Thymus (tissue), 11 donors: ENCODE results near the gene NUCKS1. TPM values are rescaled to one million over a fixed set of nuclear protein-coding genes. Genes with fewer than 3 reads are reported as not detected.

ENCODE experiments used
- DNase-seq, 9 donors: peaks; one replicate each; pipeline ENCODE4 v3.0.0-alpha.2; 2013; ENCODE audit warnings: low spot score in 9 of 9, low read depth in 6 of 9, missing footprints in 1 of 9
- H3K27ac ChIP-seq, 2 donors: one replicate each; pipeline ENCODE4 v1.5.1; 2013; ENCODE audit warnings: control low read depth in 1 of 2, low read depth in 1 of 2, low read length in 1 of 2, mild to moderate bottlenecking in 1 of 2, moderate library complexity in 1 of 2
- H3K27me3 ChIP-seq, 2 donors: one replicate each; pipeline ENCODE4 v1.5.1; 2013; ENCODE audit warnings: low read length in 1 of 2; ENCODE audit not compliant: control insufficient read depth in 2 of 2, insufficient read depth in 1 of 2
- H3K36me3 ChIP-seq, 2 donors: one replicate each; pipeline ENCODE4 v1.5.1; 2013; ENCODE audit warnings: low read length in 1 of 2, mild to moderate bottlenecking in 1 of 2, moderate library complexity in 1 of 2; ENCODE audit not compliant: control insufficient read depth in 2 of 2, insufficient read depth in 2 of 2
- H3K4me1 ChIP-seq, 2 donors: one replicate each; pipeline ENCODE4 v1.5.1; 2013; ENCODE audit warnings: low read length in 2 of 2; ENCODE audit not compliant: control insufficient read depth in 2 of 2, insufficient read depth in 2 of 2
- H3K4me3 ChIP-seq, 2 donors: one replicate each; pipeline ENCODE4 v1.5.1; 2013; ENCODE audit warnings: low read length in 2 of 2, control low read depth in 1 of 2, mild to moderate bottlenecking in 1 of 2
- H3K9me3 ChIP-seq, 2 donors: one replicate each; pipeline ENCODE4 v1.5.1; 2013; ENCODE audit warnings: low read length in 1 of 2, mild to moderate bottlenecking in 1 of 2; ENCODE audit not compliant: control insufficient read depth in 2 of 2, insufficient read depth in 1 of 2
- WGBS: extraction: QIAGEN DNeasy Blood & Tissue Kit; methylation state at CpG from one replicate; pipeline ENCODE4 v1.1.7; 2013; 5-methylcytosine and 5-hydroxymethylcytosine counted together
- polyA plus RNA-seq: library from polyadenylated mRNA; stranded (reverse); fragments of 200-250 nt; gene quantifications from one replicate; pipeline ENCODE4 v1.2.3, GENCODE V29; 2013
- total RNA-seq: library from RNA; stranded (reverse); fragments of 120-200 nt; gene quantifications from one replicate; pipeline ENCODE4 v1.2.4, GENCODE V29; 2013
- donor health status: healthy.

Gene NUCKS1
- total and polyA plus RNA-seq, 2 donors, result 71.8 to 149 TPM

- Histone ChIP-seq H3K36me3 (no peaks in the 10 kb centered on the region), H3K4me1 (no peaks in the 10 kb centered on the region), H3K4me3 (no peak overlapping the region), H3K27me3 (no peaks in the 10 kb centered on the region), H3K9me3 (no peaks in the 10 kb centered on the region), H3K27ac (no peak overlapping the region)
- WGBS, result 100% methylated on average over 2 of the region's 2 CpGs
- DNase-seq, result no peak
These were observed 14.6 kb upstream of the NUCKS1 start for GRCh38 chr1:205764578-205764977.

- H3K36me3 ChIP-seq, result no peaks in the 10 kb centered on the region
- H3K4me3 ChIP-seq, result no peak overlapping the region
- no peaks in the 10 kb centered on the region for H3K4me1 ChIP-seq
- no peaks in the 10 kb centered on the region for H3K9me3 ChIP-seq
- no peak for DNase-seq
- no peak overlapping the region for H3K27ac ChIP-seq
- no peaks in the 10 kb centered on the region for H3K27me3 ChIP-seq
These were observed 14.0 kb upstream of the NUCKS1 start for GRCh38 chr1:205763980-205764379.

- Histone ChIP-seq H3K4me3 (no peak overlapping the region), H3K36me3 (no peaks in the 10 kb centered on the region), H3K27me3 (no peaks in the 10 kb centered on the region), H3K4me1 (no peaks in the 10 kb centered on the region), H3K9me3 (no peaks in the 10 kb centered on the region), H3K27ac (no peak overlapping the region)
- DNase-seq, result no peak
- 96% methylated on average over 3 of the region's 3 CpGs for WGBS
These were observed 10.6 kb upstream of the NUCKS1 start for GRCh38 chr1:205760606-205761005.

GRCh38 chr1:205756552-205756951 is 6.6 kb upstream of the NUCKS1 start:
- 96% methylated on average over 3 of the region's 3 CpGs for WGBS
- H3K4me3 ChIP-seq, result no peak overlapping the region
- DNase-seq, result no peak
- H3K9me3 ChIP-seq, result no peaks in the 10 kb centered on the region
- no peak overlapping the region for H3K27ac ChIP-seq
- no peaks in the 10 kb centered on the region for H3K36me3 ChIP-seq
- H3K4me1 ChIP-seq, result no peaks in the 10 kb centered on the region
- no peaks in the 10 kb centered on the region for H3K27me3 ChIP-seq

- Histone ChIP-seq H3K36me3 (no peaks in the 10 kb centered on the region), H3K4me3 (no peak overlapping the region), H3K27me3 (no peaks in the 10 kb centered on the region), H3K27ac (no peak overlapping the region), H3K4me1 (peaks cover 2 to 5% of the 10 kb centered on the region in 2 donors), H3K9me3 (no peaks in the 10 kb centered on the region)
- no peak for DNase-seq
- 89% methylated on average over 5 of the region's 5 CpGs for WGBS
These were observed 4.9 kb upstream of the NUCKS1 start for GRCh38 chr1:205754857-205755256.

- peaks cover 8 to 11% of the 10 kb centered on the region in 2 donors for H3K4me1 ChIP-seq
- H3K27me3 ChIP-seq, result no peaks in the 10 kb centered on the region
- no peak overlapping the region for H3K4me3 ChIP-seq
- WGBS, result 93% methylated on average over 13 of the region's 13 CpGs
- no peak overlapping the region for H3K27ac ChIP-seq
- no peaks in the 10 kb centered on the region for H3K9me3 ChIP-seq
- peak in 1 of 9 donors; percentile 28 for DNase-seq
- H3K36me3 ChIP-seq, result peaks cover 0 to 8% of the 10 kb centered on the region in 2 donors
These were observed 1.2 kb upstream of the NUCKS1 start for GRCh38 chr1:205751036-205751651.

GRCh38 chr1:205749234-205750137 is 496 bp downstream of the NUCKS1 start:
- WGBS, result under 1% methylated on average over 81 of the region's 81 CpGs
- Histone ChIP-seq H3K4me3 (peak overlapping the region; percentile 72 to 95), H3K27ac (peak overlapping the region; percentile 96 to 99), H3K36me3 (peaks cover 0 to 17% of the 10 kb centered on the region in 2 donors), H3K27me3 (no peaks in the 10 kb centered on the region), H3K4me1 (peaks cover 8 to 11% of the 10 kb centered on the region in 2 donors), H3K9me3 (no peaks in the 10 kb centered on the region)
- DNase-seq, result peak; percentile 78 to 97 (median 93)

GRCh38 chr1:205748403-205749233 is 1.4 kb downstream of the NUCKS1 start:
- no peaks in the 10 kb centered on the region for H3K9me3 ChIP-seq
- no peaks in the 10 kb centered on the region for H3K27me3 ChIP-seq
- peaks cover 0 to 17% of the 10 kb centered on the region in 2 donors for H3K36me3 ChIP-seq
- peak overlapping the region; percentile 72 to 95 for H3K4me3 ChIP-seq
- peak overlapping the region; percentile 96 to 99 for H3K27ac ChIP-seq
- H3K4me1 ChIP-seq, result peaks cover 8 to 11% of the 10 kb centered on the region in 2 donors
- WGBS, result 4% methylated on average over 25 of the region's 25 CpGs
- peak; percentile 11 to 59 (median 24) for DNase-seq
